GM19328 (cell line): ENCODE measurements around the gene GTPBP6.
"Not testable (repeated sequence)": the region's sequence is repeated elsewhere in the genome, so short reads cannot be mapped to it uniquely, and the experiment has no call there.

Experiments
- ATAC-seq: cut with Tn5 transposase; IDR thresholded peaks from one replicate; pipeline ENCODE4 v1.9.1; 2021; ENCODE audit warnings: mild to moderate bottlenecking, moderate library complexity; ENCODE audit not compliant: unreplicated experiment

Gene GTPBP6

GRCh38 chrX:267771-268261, 50.8 kb downstream of the GTPBP6 start:
- ATAC-seq = no peak

- no peak for ATAC-seq
Observed at GRCh38 chrX:265502-265901, 53.1 kb downstream of the GTPBP6 start.

- no peak for ATAC-seq
Observed at GRCh38 chrX:264634-265455, 53.8 kb downstream of the GTPBP6 start.

GRCh38 chrX:264006-264405, 54.6 kb downstream of the GTPBP6 start:
- not testable (repeated sequence) for ATAC-seq

- no peak for ATAC-seq
Observed at GRCh38 chrX:262381-262909, 56.2 kb downstream of the GTPBP6 start.

GRCh38 chrX:261919-262352, 56.7 kb downstream of the GTPBP6 start:
- ATAC-seq = no peak

GRCh38 chrX:261167-261918, 57.3 kb downstream of the GTPBP6 start:
- no peak for ATAC-seq

- ATAC-seq = no peak
Observed at GRCh38 chrX:259692-260355, 58.8 kb downstream of the GTPBP6 start.

- ATAC-seq = no peak
Observed at GRCh38 chrX:258291-259040, 60.1 kb downstream of the GTPBP6 start.

GRCh38 chrX:257681-258289, 60.8 kb downstream of the GTPBP6 start:
- ATAC-seq = no peak

GRCh38 chrX:257054-257453, 61.5 kb downstream of the GTPBP6 start:
- ATAC-seq = not testable (repeated sequence)

- no peak for ATAC-seq
Observed at GRCh38 chrX:255923-256331, 62.7 kb downstream of the GTPBP6 start.
